H1 (cell line): ENCODE data around the gene TDP1. TPM values are rescaled to one million over a fixed set of nuclear protein-coding genes. Genes with fewer than 3 reads are reported as not detected.

Experiments used
- CTCF ChIA-PET: fragments of 300-600 bp; sonication (Branson Sonifier 250); formaldehyde crosslinking; loops from one replicate; lab custom pipeline; 2021; ENCODE audit not compliant: partially characterized antibody; lab: Charles Lee
- POLR2A ChIA-PET: fragments of 300-600 bp; sonication (Branson Sonifier 250); formaldehyde crosslinking; loops from one replicate; lab custom pipeline; 2021; ENCODE audit warnings: inconsistent platforms; ENCODE audit not compliant: partially characterized antibody; lab: Charles Lee
- DNase-seq, 2 experiments: peaks; one replicate each; pipeline versions ENCODE4 v3.0.0 to v3.0.0-alpha.2; 2010 to 2022; ENCODE audit warnings: low spot score in 2 of 2, low read depth in 1 of 2, mixed read lengths in 1 of 2
- FAIRE-seq: peaks from 2 replicates; lab custom pipeline; 2011; peaks lifted over from hg19 to GRCh38; lab: Jason Lieb, UNC
- H2AFZ ChIP-seq: 2 replicates; pipeline ENCODE4 v1.8.1; 2012; ENCODE audit warnings: low read length, inconsistent platforms
- H2AK5ac ChIP-seq: 2 replicates; pipeline ENCODE4 v1.6.1; 2013; ENCODE audit warnings: low read depth, low read length
- H2BK120ac ChIP-seq: replicated peaks from 2 replicates; pipeline ENCODE3; 2013; ENCODE audit warnings: low read depth, low read length, inconsistent platforms
- H2BK12ac ChIP-seq: 2 replicates; pipeline ENCODE4 v1.6.1; 2013; ENCODE audit warnings: low read depth, low read length
- H2BK15ac ChIP-seq: 2 replicates; pipeline ENCODE4 v1.6.1; 2013; ENCODE audit warnings: low read length
- H2BK20ac ChIP-seq: 2 replicates; pipeline ENCODE4 v1.6.1; 2013; ENCODE audit warnings: low read length
- H2BK5ac ChIP-seq: 2 replicates; pipeline ENCODE4 v1.6.1; 2013; ENCODE audit warnings: low read depth, low read length
- H3K14ac ChIP-seq: 2 replicates; pipeline ENCODE4 v1.6.1; 2013; ENCODE audit warnings: inconsistent platforms; ENCODE audit not compliant: insufficient read length
- H3K18ac ChIP-seq: 2 replicates; pipeline ENCODE4 v1.6.1; 2013; ENCODE audit warnings: low read length; ENCODE audit errors: extremely low read depth
- H3K23ac ChIP-seq: 2 replicates; pipeline ENCODE4 v1.6.1; 2013; ENCODE audit warnings: inconsistent platforms; ENCODE audit not compliant: insufficient read length
- H3K23me2 ChIP-seq: 2 replicates; pipeline ENCODE4 v1.6.1; 2013; ENCODE audit warnings: low read depth, low read length
- H3K27ac ChIP-seq: 2 replicates; pipeline ENCODE4 v1.6.1; 2011; ENCODE audit warnings: low read depth, low read length, inconsistent platforms
- H3K27me3 ChIP-seq, 4 experiments: replicated peaks in 1 of 4; 1 replicate in 1 of 4; 2 replicates in 3 of 4; pipeline versions ENCODE4 v1.6.1 to v1.8.1; 2011 to 2013; ENCODE audit warnings: low read length in 3 of 4, mild to moderate bottlenecking in 3 of 4, inconsistent platforms in 2 of 4, mixed read lengths in 2 of 4, moderate library complexity in 1 of 4; ENCODE audit not compliant: control insufficient read depth in 3 of 4, insufficient read depth in 3 of 4; ENCODE audit errors: extremely low read depth in 1 of 4
- H3K36me3 ChIP-seq, 4 experiments: 2 replicates each; pipeline versions ENCODE4 v1.6.1 to v1.8.1; 2011 to 2013; ENCODE audit warnings: mild to moderate bottlenecking in 4 of 4, low read length in 3 of 4, moderate library complexity in 2 of 4, control low read depth in 1 of 4, inconsistent platforms in 1 of 4; ENCODE audit not compliant: insufficient read depth in 4 of 4, control insufficient read depth in 2 of 4
- H3K4ac ChIP-seq: replicated peaks from 2 replicates; pipeline ENCODE3; 2013; ENCODE audit warnings: low read length, low read depth, mixed read lengths, inconsistent platforms; ENCODE audit not compliant: insufficient read length
- H3K4me1 ChIP-seq, 4 experiments: replicated peaks in 1 of 4; 1 replicate in 1 of 4; 2 replicates in 3 of 4; pipeline versions ENCODE4 v1.6.1 to v1.8.1; 2011 to 2013; ENCODE audit warnings: low read length in 3 of 4, inconsistent platforms in 2 of 4, mixed read lengths in 1 of 4; ENCODE audit not compliant: insufficient read depth in 4 of 4, control insufficient read depth in 3 of 4
- H3K4me2 ChIP-seq, 2 experiments: 2 replicates each; pipeline versions ENCODE4 v1.6.1 to v1.8.1; 2011 to 2013; ENCODE audit warnings: low read depth in 2 of 2, low read length in 2 of 2, control low read depth in 1 of 2, inconsistent platforms in 1 of 2, mild to moderate bottlenecking in 1 of 2; ENCODE audit not compliant: insufficient read depth in 1 of 2
- H3K4me3 ChIP-seq, 4 experiments: fragments of 200-600, 300-600 bp in 1 of 4; sonication (generic), shearing (Covaris generic), sonication (Bioruptor Twin) in 1 of 4; 2 replicates each; pipeline versions ENCODE4 v1.5.1 to v1.8.1; 2011 to 2016; ENCODE audit warnings: low read length in 4 of 4, low read depth in 3 of 4, control low read depth in 2 of 4, inconsistent platforms in 2 of 4, mild to moderate bottlenecking in 2 of 4, mixed read lengths in 1 of 4, moderate library complexity in 1 of 4; ENCODE audit not compliant: insufficient read depth in 2 of 4; ENCODE audit errors: extremely low read depth in 1 of 4
- H3K56ac ChIP-seq: replicated peaks from 2 replicates; pipeline ENCODE3; 2013; ENCODE audit warnings: low read depth, mild to moderate bottlenecking, mixed read lengths, low read length, inconsistent platforms; ENCODE audit not compliant: insufficient read length
- H3K79me1 ChIP-seq: 2 replicates; pipeline ENCODE4 v1.6.1; 2013; ENCODE audit warnings: low read depth, low read length, control low read depth
- H3K79me2 ChIP-seq, 2 experiments: 2 replicates each; pipeline versions ENCODE4 v1.6.1 to v1.8.1; 2012 to 2013; ENCODE audit warnings: low read length in 2 of 2, mild to moderate bottlenecking in 2 of 2, inconsistent platforms in 1 of 2; ENCODE audit not compliant: insufficient read depth in 2 of 2, control insufficient read depth in 1 of 2
- H3K9ac ChIP-seq, 4 experiments: replicated peaks in 1 of 4; 1 replicate in 1 of 4; 2 replicates in 3 of 4; pipeline versions ENCODE4 v1.6.1 to v1.8.1; 2011 to 2013; ENCODE audit warnings: low read depth in 3 of 4, low read length in 3 of 4, control low read depth in 2 of 4, mild to moderate bottlenecking in 2 of 4, moderate library complexity in 2 of 4, inconsistent platforms in 1 of 4; ENCODE audit errors: extremely low read depth in 1 of 4
- H3K9me3 ChIP-seq, 2 experiments: 2 replicates each; pipeline versions ENCODE4 v1.6.1 to v1.8.1; 2012 to 2013; ENCODE audit warnings: mild to moderate bottlenecking in 2 of 2, moderate library complexity in 2 of 2, control low read depth in 1 of 2, inconsistent platforms in 1 of 2, low read depth in 1 of 2, low read length in 1 of 2, mixed read lengths in 1 of 2; ENCODE audit not compliant: insufficient read depth in 2 of 2
- H4K20me1 ChIP-seq, 2 experiments: replicated peaks in 1 of 2; 2 replicates each; pipeline versions ENCODE3 to v1.8.1; 2011 to 2013; ENCODE audit warnings: inconsistent platforms in 2 of 2, low read length in 2 of 2, mild to moderate bottlenecking in 1 of 2; ENCODE audit not compliant: insufficient read depth in 2 of 2, control insufficient read depth in 1 of 2
- H4K5ac ChIP-seq: 2 replicates; pipeline ENCODE4 v1.6.1; 2013; ENCODE audit warnings: low read length, low read depth, mixed read lengths, inconsistent platforms; ENCODE audit not compliant: insufficient read length
- H4K8ac ChIP-seq: 2 replicates; pipeline ENCODE4 v1.8.0; 2013; ENCODE audit warnings: mild to moderate bottlenecking, moderate library complexity, low read length, inconsistent platforms; ENCODE audit not compliant: insufficient read depth; ENCODE audit errors: extremely low read depth
- H4K91ac ChIP-seq: replicated peaks from 2 replicates; pipeline ENCODE3; 2013; ENCODE audit warnings: low read length, mixed read lengths, inconsistent platforms; ENCODE audit not compliant: insufficient read length
- BCL11A ChIP-seq, 2 experiments: IDR thresholded peaks; one replicate each; pipeline ENCODE4 v1.6.1; 2011; ENCODE audit warnings: low read depth in 2 of 2, low read length in 2 of 2, mild to moderate bottlenecking in 2 of 2
- BRCA1 ChIP-seq: IDR thresholded peaks from 2 replicates; pipeline ENCODE4 v1.6.1; 2012; ENCODE audit warnings: low read depth, low read length, improper control_type of control experiment
- CHD1 ChIP-seq: IDR thresholded peaks from 2 replicates; pipeline ENCODE4 v1.6.1; 2012; ENCODE audit warnings: low read depth, low read length, improper control_type of control experiment
- POLR2A ChIP-seq, 2 experiments: IDR thresholded peaks; 1 replicate in 1 of 2; 2 replicates in 1 of 2; pipeline ENCODE4 v1.6.1; 2011; ENCODE audit warnings: low read depth in 2 of 2, low read length in 2 of 2, mild to moderate bottlenecking in 2 of 2; ENCODE audit errors: control extremely low read depth in 1 of 2
- whole genome bisulfite sequencing, 2 experiments: shearing (Covaris generic) in 1 of 2; methylation state at CpG; one replicate each; pipeline versions ENCODE4 v1.1.6 to v1.1.7; 2013 to 2015; ENCODE audit warnings: low lambda C conversion rate in 2 of 2, mixed read lengths in 2 of 2, inconsistent platforms in 1 of 2, low coverage in 1 of 2, missing lambda C conversion rate in 1 of 2; ENCODE audit not compliant: insufficient replicate concordance in 2 of 2, insufficient coverage in 1 of 2, insufficient read length in 1 of 2; ENCODE audit errors: extremely low coverage in 1 of 2, missing lambda C conversion rate in 1 of 2; 5-methylcytosine and 5-hydroxymethylcytosine counted together
- polyA plus RNA-seq, 7 experiments: library from polyadenylated mRNA; depleted of rRNA in 3 of 7; stranded (reverse) in 5 of 7; unstranded in 2 of 7; fragments of >200 nt in 5 of 7; fragments of 200-250 nt in 2 of 7; gene quantifications; 1 replicate in 5 of 7; 2 replicates in 1 of 7; 4 replicates in 1 of 7; pipeline versions ENCODE4 v1.2.1 to v1.2.3, GENCODE V29; 2011 to 2013; ENCODE audit warnings: missing spikeins in 2 of 7, mixed read lengths in 2 of 7
- total RNA-seq: library from RNA; stranded (reverse); fragmentation: NEBNext Ultra II Directional; extraction: Animal tissue kit (Norgen Biotek cat#: 25700); gene quantifications from 2 replicates; pipeline ENCODE4 v1.2.1, GENCODE V29; 2021

Gene TDP1
- total and polyA plus RNA-seq, 2 of the 8 experiments (the other 6 are each of a cell fraction or from before 2014, with no cell fraction given): 32.2 to 69.9 TPM

GRCh38 chr14:89924268-89924667 is 31.5 kb upstream of the TDP1 start:
- Histone ChIP-seq H4K91ac (no peak overlapping the region), H3K36me3 (no peaks in the 10 kb centered on the region; a peak in 1 of 8 replicates), H3K4me1 (no peaks in the 10 kb centered on the region; a peak in 1 of 7 replicates), H3K4me3 (no peak overlapping the region), H4K8ac (no peak overlapping the region), H3K4ac (no peak overlapping the region), H3K27me3 (no peaks in the 10 kb centered on the region), H2AFZ (no peak overlapping the region), H3K79me1 (no peaks in the 10 kb centered on the region), H4K20me1 (no peaks in the 10 kb centered on the region), H2BK20ac (no peak overlapping the region), H4K5ac (no peak overlapping the region), H3K56ac (no peak overlapping the region), H3K9me3 (no peaks in the 10 kb centered on the region), H3K27ac (no peak overlapping the region), H3K23me2 (no peaks in the 10 kb centered on the region), H2BK15ac (no peak overlapping the region), H3K9ac (no peak overlapping the region), H3K18ac (no peak overlapping the region), H2AK5ac (no peak overlapping the region), H3K4me2 (no peak overlapping the region), H2BK5ac (no peak overlapping the region), H2BK12ac (no peak overlapping the region), H2BK120ac (no peak overlapping the region), H3K14ac (no peak overlapping the region), H3K79me2 (no peaks in the 10 kb centered on the region), H3K23ac (no peak overlapping the region)
- CTCF ChIA-PET: interaction anchor here (0.9 to 1.4 kb wide), 3 partner anchors 9 to 15 kb away, joined by 3 to 4 read pairs (median 4); no protein-coding TSS in a partner anchor
- TF ChIP-seq CHD1 (no peak), BCL11A (IDR thresholded peaks at IDR 0.05; ENCODE audit: low read depth in 2 of 2, low read length in 2 of 2) (no peak), BRCA1 (no peak), POLR2A (IDR thresholded peaks at IDR 0.05; ENCODE audit: control extremely low read depth in 1 of 2, low read depth in 2 of 2, low read length in 2 of 2) (no peak)
- FAIRE-seq (no peak), DNase-seq (no peak)
- POLR2A ChIA-PET: no interaction called here
- 84% methylated on average over 4 of the region's 4 CpGs; no CpG with 5 or more reads in 1 of the 2 experiments for WGBS, 2 experiments
